ENCODE results near the gene REEP1. TPM values are rescaled to one million over a fixed set of nuclear protein-coding genes. Genes with fewer than 3 reads are reported as not detected.
"Not testable (repeated sequence)": the region's sequence is repeated elsewhere in the genome, so short reads cannot be mapped to it uniquely, and the experiment has no call there.

REEP1 gene
- total and polyA plus RNA-seq, 10 donors, result 0.57 to 7.6 (median 3.4) TPM

DNA sequence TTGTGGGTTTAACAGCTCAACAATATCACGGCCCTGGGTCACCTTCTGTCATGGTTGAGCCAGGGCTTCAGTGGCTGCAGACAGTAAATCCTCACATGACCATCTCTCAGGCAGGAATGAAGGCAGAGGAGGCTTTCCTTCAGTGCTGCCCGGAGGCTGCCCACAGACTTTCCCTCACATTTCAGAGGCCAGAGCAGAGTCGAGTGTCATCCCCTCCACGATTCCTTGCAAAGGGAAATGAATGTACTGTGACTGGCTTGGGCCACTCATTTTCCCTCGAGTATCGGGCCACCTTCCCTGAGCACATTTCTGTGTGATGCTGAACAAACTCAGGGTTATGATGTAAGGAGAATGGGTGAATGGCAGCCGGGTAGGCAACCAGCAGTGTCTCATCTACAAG, 10.0 kb upstream of the REEP1 start:
- 77 to 87% (median 82%) methylated on average over 6 to 7 of the region's 7 CpGs for WGBS, 5 donors
- no peaks in the 10 kb centered on the region for H3K4me1 ChIP-seq
- TF ChIP-seq POLR2A (IDR thresholded peaks at IDR 0.05), result no peak
- TF ChIP-seq, protein P1, sequence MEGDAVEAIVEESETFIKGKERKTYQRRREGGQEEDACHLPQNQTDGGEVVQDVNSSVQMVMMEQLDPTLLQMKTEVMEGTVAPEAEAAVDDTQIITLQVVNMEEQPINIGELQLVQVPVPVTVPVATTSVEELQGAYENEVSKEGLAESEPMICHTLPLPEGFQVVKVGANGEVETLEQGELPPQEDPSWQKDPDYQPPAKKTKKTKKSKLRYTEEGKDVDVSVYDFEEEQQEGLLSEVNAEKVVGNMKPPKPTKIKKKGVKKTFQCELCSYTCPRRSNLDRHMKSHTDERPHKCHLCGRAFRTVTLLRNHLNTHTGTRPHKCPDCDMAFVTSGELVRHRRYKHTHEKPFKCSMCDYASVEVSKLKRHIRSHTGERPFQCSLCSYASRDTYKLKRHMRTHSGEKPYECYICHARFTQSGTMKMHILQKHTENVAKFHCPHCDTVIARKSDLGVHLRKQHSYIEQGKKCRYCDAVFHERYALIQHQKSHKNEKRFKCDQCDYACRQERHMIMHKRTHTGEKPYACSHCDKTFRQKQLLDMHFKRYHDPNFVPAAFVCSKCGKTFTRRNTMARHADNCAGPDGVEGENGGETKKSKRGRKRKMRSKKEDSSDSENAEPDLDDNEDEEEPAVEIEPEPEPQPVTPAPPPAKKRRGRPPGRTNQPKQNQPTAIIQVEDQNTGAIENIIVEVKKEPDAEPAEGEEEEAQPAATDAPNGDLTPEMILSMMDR (IDR thresholded peaks at IDR 0.05 in 8 of 11, conservative IDR thresholded peaks at IDR 0.05 in 3 of 11), result no peak
- TF ChIP-seq POLR2AphosphoS5 (IDR thresholded peaks at IDR 0.05), result no peak
- peaks cover 0 to 21% (median 0%) of the 10 kb centered on the region in 7 donors for H3K27me3 ChIP-seq (replicated peaks in 1 of 7)
- DNase-seq, result no peak
- H3K27ac ChIP-seq, result no peak overlapping the region
- peaks cover 0 to 8% (median 3%) of the 10 kb centered on the region in 8 donors for H3K9me3 ChIP-seq
- no peaks in the 10 kb centered on the region for H3K36me3 ChIP-seq
- no peak overlapping the region for H3K4me3 ChIP-seq
- intact Hi-C loops (cut with DNase I; ENCODE audit: low total_unique reads), result no loop called here

DNA sequence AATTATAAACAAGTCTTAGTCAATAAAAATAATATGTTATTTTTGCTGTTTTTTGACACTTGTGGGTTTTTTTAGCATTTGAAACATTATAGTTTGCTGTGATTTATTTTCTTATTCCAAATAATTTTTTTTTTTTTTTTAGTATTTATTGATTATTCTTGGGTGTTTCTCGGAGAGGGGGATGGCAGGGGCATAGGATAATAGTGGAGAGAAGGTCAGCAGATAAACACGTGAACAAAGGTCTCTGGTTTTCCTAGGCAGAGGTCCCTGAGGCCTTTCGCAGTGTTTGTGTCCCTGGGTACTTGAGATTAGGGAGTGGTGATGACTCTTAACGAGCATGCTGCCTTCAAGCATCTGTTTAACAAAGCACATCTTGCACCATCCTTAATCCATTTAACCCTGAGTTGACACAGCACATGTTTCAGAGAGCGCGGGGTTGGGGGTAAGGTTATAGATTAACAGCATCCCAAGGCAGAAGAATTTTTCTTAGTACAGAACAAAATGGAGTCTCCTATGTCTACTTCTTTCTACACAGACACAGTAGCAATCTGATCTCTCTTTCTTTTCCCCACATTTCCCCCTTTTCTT, 8.5 kb upstream of the REEP1 start:
- WGBS, 5 donors, result 66 to 80% (median 71%) methylated on average over 5 to 6 of the region's 6 CpGs
- H3K4me1 ChIP-seq; H3K4me3 ChIP-seq; intact Hi-C loops (cut with DNase I; ENCODE audit: low total_unique reads); H3K36me3 ChIP-seq; DNase-seq; H3K27ac ChIP-seq: not testable (repeated sequence)
- Histone ChIP-seq H3K9me3 (peaks cover 0 to 21% (median 17%) of the 10 kb centered on the region in 8 donors), H3K27me3 (replicated peaks in 1 of 7) (peaks cover 0 to 17% (median 0%) of the 10 kb centered on the region in 7 donors)

GRCh38 chr2:86344404-86344803, 7.0 kb upstream of the REEP1 start:
- H3K9me3 ChIP-seq, result peaks cover 0 to 26% (median 23%) of the 10 kb centered on the region in 8 donors
- no peak overlapping the region for H3K4me3 ChIP-seq
- H3K4me1 ChIP-seq, result no peaks in the 10 kb centered on the region
- H3K36me3 ChIP-seq, result no peaks in the 10 kb centered on the region
- 16 to 78% (median 69%) methylated on average over 2 of the region's 2 CpGs for WGBS, 5 donors
- no peak overlapping the region for H3K27ac ChIP-seq
- no peak for TF ChIP-seq POLR2A (IDR thresholded peaks at IDR 0.05)
- no peak for TF ChIP-seq POLR2AphosphoS5 (IDR thresholded peaks at IDR 0.05)
- TF ChIP-seq, protein P1 (IDR thresholded peaks at IDR 0.05 in 8 of 11, conservative IDR thresholded peaks at IDR 0.05 in 3 of 11), result no peak
- intact Hi-C loops (cut with DNase I; ENCODE audit: low total_unique reads), result no loop called here
- peaks cover 0 to 26% (median 4%) of the 10 kb centered on the region in 7 donors for H3K27me3 ChIP-seq (replicated peaks in 1 of 7)
- DNase-seq, result no peak

GRCh38 chr2:86342488-86342887, 5.1 kb upstream of the REEP1 start:
- Histone ChIP-seq H3K4me1 (peaks cover 0 to 10% (median 5%) of the 10 kb centered on the region in 6 donors), H3K36me3 (no peaks in the 10 kb centered on the region), H3K27me3 (replicated peaks in 1 of 7) (peaks cover 0 to 42% (median 16%) of the 10 kb centered on the region in 7 donors), H3K9me3 (peaks cover 0 to 26% (median 23%) of the 10 kb centered on the region in 8 donors), H3K27ac (no peak overlapping the region), H3K4me3 (no peak overlapping the region)
- DNase-seq, result no peak
- WGBS, 5 donors, result 55 to 75% (median 67%) methylated on average over 1 of the region's 1 CpG
- TF ChIP-seq, protein P1 (IDR thresholded peaks at IDR 0.05 in 8 of 11, conservative IDR thresholded peaks at IDR 0.05 in 3 of 11), result no peak
- no peak for TF ChIP-seq POLR2AphosphoS5 (IDR thresholded peaks at IDR 0.05)
- no peak for TF ChIP-seq POLR2A (IDR thresholded peaks at IDR 0.05)
- intact Hi-C loops (cut with DNase I; ENCODE audit: low total_unique reads), result no loop called here
